Epithelial cell of esophagus (primary cell): ENCODE results near the gene ATP8B3.
A peak's percentile ranks its signal among the peaks of the same experiment; 100 is the strongest.

Source experiments
- DNase-seq: peaks from one replicate; pipeline ENCODE4 v3.0.0; 2010; ENCODE audit warnings: low read depth
- H3K4me3 ChIP-seq: 2 replicates; pipeline ENCODE4 v1.5.1; 2011; ENCODE audit warnings: mild to moderate bottlenecking, low read length, control low read depth
- CTCF ChIP-seq: IDR thresholded peaks from 2 replicates; pipeline ENCODE4 v1.5.1; 2011; ENCODE audit warnings: low read depth, mild to moderate bottlenecking, low read length, control low read depth, inconsistent platforms; ENCODE audit not compliant: insufficient read depth; ENCODE audit errors: missing control alignments

Gene ATP8B3

GRCh38 chr19:1811942-1812425, at the start of gene ATP8B3:
ATP8B3 (minus strand) TSS chr19:1812276; CDS start chr19:1811736, 540 bp downstream.
- TF ChIP-seq CTCF: no peak
- H3K4me3 ChIP-seq: peak within 1 kb of the TSS; percentile 52
- no peak for DNase-seq

GRCh38 chr19:1861599-1862031, 49.5 kb upstream of the ATP8B3 start:
- H3K4me3 ChIP-seq: peak overlapping the region; percentile 77
- no peak for DNase-seq
- TF ChIP-seq CTCF: no peak

- peak overlapping the region; percentile 77 for H3K4me3 ChIP-seq
- DNase-seq: no peak
- TF ChIP-seq CTCF: no peak
Measured at GRCh38 chr19:1860821-1861598, 48.9 kb upstream of the ATP8B3 start.

GRCh38 chr19:1860042-1860775, 48.1 kb upstream of the ATP8B3 start:
- peak; percentile 61 for DNase-seq
- no peak for TF ChIP-seq CTCF
- peak overlapping the region; percentile 77 for H3K4me3 ChIP-seq

GRCh38 chr19:1859331-1859781, 47.3 kb upstream of the ATP8B3 start:
- DNase-seq: no peak
- H3K4me3 ChIP-seq: no peak overlapping the region
- TF ChIP-seq CTCF: no peak

- no peak overlapping the region for H3K4me3 ChIP-seq
- no peak for DNase-seq
- no peak for TF ChIP-seq CTCF
Measured at GRCh38 chr19:1858412-1859081, 46.5 kb upstream of the ATP8B3 start.
